Sigmoid colon (tissue), 7 donors: Measurements from ENCODE around the gene TOLLIP. TPM values are rescaled to one million over a fixed set of nuclear protein-coding genes. Genes with fewer than 3 reads are reported as not detected.
A peak's percentile ranks its signal among the peaks of the same experiment; 100 is the strongest.

Source experiments
- DNase-seq: peaks from one replicate; pipeline ENCODE4 v3.0.0-alpha.2; 2019
- H3K27ac ChIP-seq, 4 donors: fragments of 200-600 bp; sonication (generic); one replicate each; pipeline ENCODE4 v1.5.1; 2016 to 2019; ENCODE audit warnings: mild to moderate bottlenecking in 1 of 4
- H3K27me3 ChIP-seq, 3 donors: fragments of 200-600 bp; sonication (generic); one replicate each; pipeline ENCODE4 v1.5.1; 2019; ENCODE audit warnings: mild to moderate bottlenecking in 1 of 3
- H3K36me3 ChIP-seq, 4 donors: fragments of 200-600 bp; sonication (generic); one replicate each; pipeline ENCODE4 v1.5.1; 2016 to 2019
- H3K4me1 ChIP-seq, 4 donors: fragments of 200-600 bp; sonication (generic); one replicate each; pipeline ENCODE4 v1.5.1; 2017 to 2019
- H3K4me3 ChIP-seq, 4 donors: fragments of 200-600 bp; sonication (generic); one replicate each; pipeline ENCODE4 v1.5.1; 2017 to 2019; ENCODE audit warnings: mild to moderate bottlenecking in 2 of 4, moderate library complexity in 1 of 4
- H3K9me3 ChIP-seq, 4 donors: fragments of 200-600 bp in 3 of 4; sonication (generic) in 3 of 4; one replicate each; pipeline versions ENCODE4 v1.5.1 to v1.6.1; 2013 to 2019
- EP300 ChIP-seq, 4 donors: sonication (generic); formaldehyde crosslinking; IDR thresholded peaks; one replicate each; pipeline ENCODE4 v1.6.1; 2017; ENCODE audit warnings: antibody characterized with exemption in 4 of 4
- POLR2A ChIP-seq, 2 donors: fragments of 450-650 bp; IDR thresholded peaks; one replicate each; pipeline ENCODE4 v1.6.1; 2016; ENCODE audit warnings: antibody characterized with exemption in 2 of 2, mild to moderate bottlenecking in 2 of 2, moderate library complexity in 2 of 2
- POLR2AphosphoS5 ChIP-seq, 4 donors: sonication (generic); formaldehyde crosslinking; IDR thresholded peaks; one replicate each; pipeline ENCODE4 v1.6.1; 2017; ENCODE audit warnings: antibody characterized with exemption in 4 of 4
- WGBS, 2 donors: extraction: QIAGEN DNeasy Blood & Tissue Kit; methylation state at CpG; one replicate each; pipeline ENCODE4 v1.1.7; 2013; 5-methylcytosine and 5-hydroxymethylcytosine counted together
- intact Hi-C: fragments of 100-400 bp; cut with DNase I; formaldehyde crosslinking; loops from one replicate; pipeline ENCODE4 v1.15.1; 2023
- polyA plus RNA-seq, 3 donors: library from polyadenylated mRNA; stranded (reverse); fragments of 200-250 nt; gene quantifications; one replicate each; pipeline ENCODE4 v1.2.3, GENCODE V29; 2013
- total RNA-seq, 4 donors: library from RNA; depleted of rRNA; stranded (reverse); fragments of >200 nt; gene quantifications; one replicate each; pipeline ENCODE4 v1.1.0, GENCODE V29; 2016
- TF ChIP-seq, protein P1 (sequence below), 4 experiments: fragments of 450-650 bp in 3 of 4; fragments of 200-600 bp in 1 of 4; IDR thresholded peaks; one replicate each; pipeline ENCODE4 v1.5.1; 2016 to 2019; ENCODE audit warnings: antibody characterized with exemption in 4 of 4, mild to moderate bottlenecking in 3 of 4, moderate library complexity in 2 of 4
- donor health status: healthy with polysubstance abuse.
- donor health status: Bipolar disorder and iron deficiency.
- donor health status: healthy.

Gene TOLLIP
- total and polyA plus RNA-seq, 7 donors: 25.0 to 41.2 (median 36.9) TPM

DNA sequence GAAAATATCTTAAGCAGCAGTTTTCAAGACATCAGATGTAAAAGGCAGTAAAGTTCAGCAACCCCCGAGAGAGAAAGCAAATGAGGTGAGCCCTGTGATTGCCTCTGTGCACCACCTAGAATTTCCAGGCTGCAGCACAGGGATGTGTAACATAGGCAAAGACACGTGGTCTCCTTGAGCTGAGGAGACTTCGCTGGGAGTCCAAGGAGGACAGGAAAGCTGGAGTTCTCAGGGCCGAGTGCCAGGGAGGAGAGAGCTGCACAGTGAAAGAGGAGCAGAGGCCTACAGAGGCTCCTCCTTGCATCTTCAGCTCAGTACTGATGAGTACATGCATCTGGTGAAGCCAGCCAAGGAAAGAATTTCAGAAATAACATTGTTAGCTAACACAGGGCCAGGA is 17.6 kb upstream of the TOLLIP start:
- peak overlapping the region in 3 of 4 donors; percentile 52 to 77 (median 65) for H3K27ac ChIP-seq
- DNase-seq: peak; percentile 88
- no peak overlapping the region for H3K4me3 ChIP-seq
- no peaks in the 10 kb centered on the region for H3K27me3 ChIP-seq
- peaks cover 0 to 17% (median 15%) of the 10 kb centered on the region in 4 donors for H3K4me1 ChIP-seq
- H3K36me3 ChIP-seq: no peaks in the 10 kb centered on the region
- no peaks in the 10 kb centered on the region for H3K9me3 ChIP-seq
- 71 to 77% methylated on average over 4 of the region's 4 CpGs for WGBS, 2 donors
- intact Hi-C loops: loop anchor here (1.0 kb wide), 1 partner anchor 8 kb away; no protein-coding TSS in a partner anchor
- TF ChIP-seq POLR2A (IDR thresholded peaks at IDR 0.05) (no peak), POLR2AphosphoS5 (IDR thresholded peaks at IDR 0.05) (no peak), EP300 (IDR thresholded peaks at IDR 0.05) (no peak)
- TF ChIP-seq, protein P1, sequence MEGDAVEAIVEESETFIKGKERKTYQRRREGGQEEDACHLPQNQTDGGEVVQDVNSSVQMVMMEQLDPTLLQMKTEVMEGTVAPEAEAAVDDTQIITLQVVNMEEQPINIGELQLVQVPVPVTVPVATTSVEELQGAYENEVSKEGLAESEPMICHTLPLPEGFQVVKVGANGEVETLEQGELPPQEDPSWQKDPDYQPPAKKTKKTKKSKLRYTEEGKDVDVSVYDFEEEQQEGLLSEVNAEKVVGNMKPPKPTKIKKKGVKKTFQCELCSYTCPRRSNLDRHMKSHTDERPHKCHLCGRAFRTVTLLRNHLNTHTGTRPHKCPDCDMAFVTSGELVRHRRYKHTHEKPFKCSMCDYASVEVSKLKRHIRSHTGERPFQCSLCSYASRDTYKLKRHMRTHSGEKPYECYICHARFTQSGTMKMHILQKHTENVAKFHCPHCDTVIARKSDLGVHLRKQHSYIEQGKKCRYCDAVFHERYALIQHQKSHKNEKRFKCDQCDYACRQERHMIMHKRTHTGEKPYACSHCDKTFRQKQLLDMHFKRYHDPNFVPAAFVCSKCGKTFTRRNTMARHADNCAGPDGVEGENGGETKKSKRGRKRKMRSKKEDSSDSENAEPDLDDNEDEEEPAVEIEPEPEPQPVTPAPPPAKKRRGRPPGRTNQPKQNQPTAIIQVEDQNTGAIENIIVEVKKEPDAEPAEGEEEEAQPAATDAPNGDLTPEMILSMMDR (IDR thresholded peaks at IDR 0.05): no peak

DNA sequence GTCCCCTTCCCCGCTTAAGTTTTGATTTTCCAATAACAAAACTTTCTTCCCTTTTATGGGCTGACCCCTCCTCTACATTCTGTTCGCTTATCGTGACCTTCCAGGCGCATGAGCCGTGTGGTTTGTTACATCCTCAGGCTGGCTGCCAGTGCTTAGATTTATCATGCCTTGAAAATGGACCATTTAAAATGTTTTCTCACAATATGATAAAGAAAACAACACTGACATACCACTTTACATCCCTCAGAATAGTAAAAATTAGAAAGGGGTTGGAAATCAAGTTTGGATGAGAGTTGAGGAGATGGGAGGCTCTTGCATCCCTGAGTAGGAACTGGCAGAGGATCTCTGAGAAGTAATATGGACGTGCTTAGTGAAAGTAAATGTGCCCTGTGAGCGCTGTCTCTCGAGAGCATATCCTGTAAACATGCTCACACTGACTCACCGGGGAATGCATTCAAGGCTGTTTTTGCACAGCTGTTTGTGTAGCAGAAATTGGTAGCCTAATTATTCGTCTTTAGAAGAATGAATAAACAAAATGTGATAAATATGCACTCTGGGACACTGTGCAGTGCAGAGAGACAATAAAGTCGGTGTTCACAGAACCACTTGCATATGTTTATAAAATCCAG is 17.1 kb upstream of the TOLLIP start:
- WGBS, 2 donors: 62 to 71% methylated on average over 11 of the region's 11 CpGs
- intact Hi-C loops: loop anchor here (1.0 kb wide), 1 partner anchor 9 kb away; no protein-coding TSS in a partner anchor
- Histone ChIP-seq H3K27me3 (no peaks in the 10 kb centered on the region), H3K4me1 (peaks cover 0 to 17% (median 15%) of the 10 kb centered on the region in 4 donors), H3K36me3 (no peaks in the 10 kb centered on the region), H3K27ac (peak overlapping the region in 3 of 4 donors; percentile 52 to 77 (median 65)), H3K9me3 (no peaks in the 10 kb centered on the region), H3K4me3 (no peak overlapping the region)
- TF ChIP-seq POLR2A (IDR thresholded peaks at IDR 0.05) (no peak), EP300 (IDR thresholded peaks at IDR 0.05) (no peak), POLR2AphosphoS5 (IDR thresholded peaks at IDR 0.05) (peak in 1 of 4 donors; percentile 16)
- TF ChIP-seq, protein P1 (IDR thresholded peaks at IDR 0.05): no peak
- DNase-seq: peak; percentile 64

DNA sequence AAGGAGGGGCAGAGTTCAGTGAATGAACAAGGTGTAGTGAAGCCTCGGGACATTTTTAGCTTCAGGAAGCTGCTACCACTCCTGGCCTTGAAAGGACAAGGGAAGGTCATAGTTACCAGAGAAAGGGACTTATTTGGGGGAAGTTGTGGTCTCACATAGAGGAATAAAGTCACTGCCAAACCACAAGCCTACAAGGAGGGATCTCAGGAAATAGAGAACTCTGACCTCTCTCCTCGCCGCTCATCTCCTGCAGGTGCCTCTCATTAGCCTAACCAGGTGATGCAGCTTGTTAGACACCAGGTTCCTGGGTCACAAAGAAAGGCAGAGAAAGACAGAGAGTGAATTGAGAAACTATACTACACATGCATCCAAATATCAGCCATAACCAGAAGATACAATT is 14.3 kb upstream of the TOLLIP start:
- Histone ChIP-seq H3K36me3 (no peaks in the 10 kb centered on the region), H3K27ac (no peak overlapping the region), H3K4me1 (peaks cover 0 to 17% (median 15%) of the 10 kb centered on the region in 4 donors), H3K27me3 (no peaks in the 10 kb centered on the region), H3K9me3 (no peaks in the 10 kb centered on the region), H3K4me3 (no peak overlapping the region)
- no peak for DNase-seq
- WGBS, 2 donors: 40 to 57% methylated on average over 3 of the region's 3 CpGs
- TF ChIP-seq POLR2A (IDR thresholded peaks at IDR 0.05) (no peak), EP300 (IDR thresholded peaks at IDR 0.05) (no peak), POLR2AphosphoS5 (IDR thresholded peaks at IDR 0.05) (no peak)
- TF ChIP-seq, protein P1 (IDR thresholded peaks at IDR 0.05): no peak
- intact Hi-C loops: no loop called here

DNA sequence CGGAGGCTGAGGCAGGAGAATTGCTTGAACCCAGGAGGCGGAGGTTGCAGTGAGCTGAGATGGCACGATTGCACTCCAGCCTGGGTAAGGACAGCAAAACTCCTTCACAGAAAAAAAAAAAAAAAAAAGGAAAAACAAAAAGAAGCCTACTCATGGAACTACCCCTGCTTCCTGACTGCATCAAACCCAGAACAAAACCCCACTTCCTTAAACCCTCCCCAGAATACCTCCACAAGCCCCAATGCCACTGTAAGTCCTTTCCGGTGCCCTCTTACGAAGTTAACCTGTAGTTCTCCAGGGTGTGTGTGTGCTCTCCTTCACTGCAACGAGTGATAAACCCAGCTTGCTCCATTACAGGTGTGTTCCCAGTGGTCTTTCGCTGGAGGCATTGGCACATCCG is 8.6 kb upstream of the TOLLIP start:
- WGBS, 2 donors: 80 to 84% methylated on average over 8 of the region's 8 CpGs
- no peak overlapping the region for H3K4me3 ChIP-seq
- no peaks in the 10 kb centered on the region for H3K9me3 ChIP-seq
- H3K36me3 ChIP-seq: no peaks in the 10 kb centered on the region
- no peak for DNase-seq
- intact Hi-C loops: no loop called here
- no peak overlapping the region for H3K27ac ChIP-seq
- TF ChIP-seq POLR2AphosphoS5 (IDR thresholded peaks at IDR 0.05) (no peak), EP300 (IDR thresholded peaks at IDR 0.05) (no peak), POLR2A (IDR thresholded peaks at IDR 0.05) (no peak)
- TF ChIP-seq, protein P1 (IDR thresholded peaks at IDR 0.05): no peak
- no peaks in the 10 kb centered on the region for H3K4me1 ChIP-seq
- H3K27me3 ChIP-seq: no peaks in the 10 kb centered on the region
